Astrocyte (in vitro differentiated cells and primary cell): ENCODE measurements around the gene PTGS2.

ENCODE experiments used
- CTCF ChIP-seq: IDR thresholded peaks from 2 replicates; pipeline ENCODE4 v1.5.1; 2011; ENCODE audit warnings: low read depth, mild to moderate bottlenecking, inconsistent platforms, low read length, moderate library complexity; ENCODE audit not compliant: insufficient read depth
- EZH2 ChIP-seq: IDR thresholded peaks from 2 replicates; pipeline ENCODE4 v1.6.1; 2012; ENCODE audit warnings: mild to moderate bottlenecking, low read length, inconsistent platforms; ENCODE audit not compliant: insufficient read depth

DNA sequence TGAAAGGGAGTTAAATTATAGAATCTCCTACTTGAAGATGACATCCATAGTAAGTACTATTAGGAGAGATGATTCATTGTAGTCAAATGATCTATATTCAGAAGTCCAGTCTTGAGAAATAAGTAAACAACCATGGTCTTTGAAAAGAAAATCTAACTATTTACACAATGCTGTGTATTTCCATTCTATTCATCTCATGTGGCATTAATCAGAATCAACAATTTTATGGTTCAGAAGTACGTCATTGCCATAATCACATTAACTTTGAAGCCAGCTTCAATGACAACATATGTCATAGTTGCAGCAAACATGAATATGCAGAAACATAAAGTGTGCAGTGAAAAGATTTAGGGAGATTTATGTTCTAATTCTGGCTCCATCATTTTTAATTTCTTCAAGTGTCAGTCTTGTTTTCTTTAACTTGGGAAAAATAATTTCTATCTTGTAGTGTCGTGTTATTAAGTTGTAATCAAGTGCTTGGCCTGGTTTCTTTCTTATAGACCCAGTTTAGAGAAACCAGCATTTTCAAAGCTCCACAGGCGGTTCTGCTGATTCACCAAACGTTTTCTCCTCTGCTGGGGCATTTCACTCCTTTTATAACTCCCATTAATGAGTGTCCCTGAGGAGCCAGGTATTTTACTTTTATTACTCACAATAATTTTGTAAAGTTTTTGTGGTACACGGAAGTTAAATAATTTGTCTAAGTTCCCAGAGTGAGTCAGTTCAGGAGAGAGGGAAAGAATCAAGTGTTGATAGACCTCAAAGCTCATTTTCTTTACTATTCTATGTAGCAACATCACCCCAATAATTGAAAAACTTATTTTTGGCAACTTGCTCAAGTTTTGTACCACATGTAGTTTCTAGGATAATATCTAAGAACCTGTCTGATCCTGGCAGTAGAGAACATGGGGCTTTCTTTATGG is 35.9 kb upstream of the PTGS2 start:
- TF ChIP-seq CTCF (no peak), EZH2 (no peak)
